MG63 (cell line): Measurements from ENCODE around the gene GPR89A. TPM values are rescaled to one million over a fixed set of nuclear protein-coding genes. Genes with fewer than 3 reads are reported as not detected.
"Not testable (repeated sequence)": the region's sequence is repeated elsewhere in the genome, so short reads cannot be mapped to it uniquely, and the experiment has no call there.

Experiments used
- DNase-seq: peaks from one replicate; pipeline ENCODE4 v3.0.0-alpha.2; 2020
- H3K27me3 ChIP-seq: fragments of 250-450 bp; sonication (Bioruptor Pico); 2 replicates; pipeline ENCODE4 v1.5.1; 2020; ENCODE audit warnings: mild to moderate bottlenecking, moderate library complexity
- H3K36me3 ChIP-seq: fragments of 250-450 bp; sonication (Bioruptor Pico); 2 replicates; pipeline ENCODE4 v1.5.1; 2020; ENCODE audit warnings: mild to moderate bottlenecking, moderate library complexity
- H3K4me3 ChIP-seq: fragments of 250-450 bp; sonication (Bioruptor Pico); 2 replicates; pipeline ENCODE4 v1.5.1; 2020; ENCODE audit warnings: mild to moderate bottlenecking, moderate library complexity
- H3K9me3 ChIP-seq: fragments of 250-450 bp; sonication (Bioruptor Pico); 2 replicates; pipeline ENCODE4 v1.5.1; 2020; ENCODE audit warnings: mild to moderate bottlenecking, moderate library complexity
- total RNA-seq: library from RNA; depleted of rRNA; stranded (reverse); fragments of >200 nt; shearing (Covaris generic); gene quantifications from 2 replicates; pipeline ENCODE4 v1.2.3, GENCODE V29; 2014; ENCODE audit warnings: low replicate concordance

The GPR89A gene
- total RNA-seq, 1 experiment from 2014 or later: 14.7 TPM

DNA sequence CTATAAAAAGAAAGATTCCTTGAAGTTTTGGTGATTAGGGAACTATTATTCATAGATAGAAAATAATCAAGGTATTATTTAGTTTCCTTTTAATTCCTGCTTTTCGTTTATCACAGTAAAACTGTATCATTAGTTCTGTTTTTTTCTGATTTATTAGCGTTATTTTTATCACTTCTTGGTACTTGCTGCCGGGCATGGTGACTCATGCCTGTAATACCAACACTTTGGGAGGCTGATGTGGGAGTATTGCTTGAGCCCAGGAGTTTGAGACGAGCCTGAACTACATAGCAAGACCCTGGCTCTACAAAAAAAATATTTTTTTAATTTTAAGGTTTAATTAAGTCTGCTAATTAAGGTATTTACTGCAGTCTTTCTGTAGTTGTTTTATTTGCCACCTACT lies 57.2 kb downstream of the GPR89A start:
- H3K9me3 ChIP-seq, H3K36me3 ChIP-seq, H3K27me3 ChIP-seq, DNase-seq, H3K4me3 ChIP-seq: not testable (repeated sequence)

DNA sequence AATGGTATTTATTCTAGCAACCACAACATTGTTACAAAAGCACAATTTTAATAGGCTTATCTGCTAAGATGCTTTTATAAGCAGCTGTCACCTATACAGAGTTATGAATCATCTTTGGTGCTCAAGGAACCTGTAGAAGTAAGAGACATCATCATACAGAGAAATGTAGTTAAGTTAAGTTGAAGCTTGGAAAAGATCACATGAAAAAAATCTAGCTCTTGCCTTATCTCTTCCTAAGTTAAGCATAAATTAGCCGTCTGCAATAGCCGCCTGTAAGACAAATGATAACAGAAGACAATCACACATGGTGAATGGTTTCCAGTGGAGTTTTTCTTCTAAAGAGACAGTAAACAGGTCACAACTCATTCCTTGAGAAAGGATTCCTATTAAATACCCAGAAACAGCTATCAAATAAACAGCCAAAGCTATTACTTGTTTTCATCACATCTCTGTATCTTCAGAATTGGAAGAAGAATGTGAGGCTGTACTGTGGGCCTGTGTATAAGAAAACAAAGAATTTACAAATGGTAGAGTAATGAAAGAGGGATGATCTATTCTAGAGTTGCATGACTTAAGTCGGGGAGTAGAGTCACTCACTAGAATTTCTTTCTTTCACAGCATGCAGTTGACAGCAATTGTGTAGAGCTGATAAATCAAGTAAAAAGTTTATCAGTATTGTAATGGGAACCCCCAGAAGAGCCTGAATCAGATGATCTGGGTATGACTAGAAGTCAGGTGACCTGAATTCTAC lies 63.4 kb downstream of the GPR89A start:
- not testable (repeated sequence) for DNase-seq, H3K27me3 ChIP-seq, H3K4me3 ChIP-seq, H3K36me3 ChIP-seq, H3K9me3 ChIP-seq

DNA sequence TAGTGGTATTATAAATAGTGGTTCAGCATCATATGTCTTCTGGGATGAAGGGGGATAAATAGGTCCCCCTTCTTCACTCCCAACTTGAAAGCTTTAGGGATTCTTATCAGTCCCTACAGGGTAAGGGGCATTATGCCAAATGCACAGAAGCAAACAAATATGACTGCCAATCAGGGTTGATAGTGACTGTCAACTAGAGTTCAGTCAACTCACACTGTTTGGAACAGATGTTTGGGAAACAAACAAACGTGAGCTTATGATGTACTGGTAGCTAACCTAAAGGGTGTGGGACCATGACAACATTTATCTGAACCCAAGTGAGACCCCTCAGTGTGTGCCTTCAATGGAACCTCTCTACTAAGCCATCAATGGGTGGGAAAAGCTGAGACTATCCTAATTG lies 65.4 kb downstream of the GPR89A start:
- H3K9me3 ChIP-seq, DNase-seq, H3K4me3 ChIP-seq: not testable (repeated sequence)

DNA sequence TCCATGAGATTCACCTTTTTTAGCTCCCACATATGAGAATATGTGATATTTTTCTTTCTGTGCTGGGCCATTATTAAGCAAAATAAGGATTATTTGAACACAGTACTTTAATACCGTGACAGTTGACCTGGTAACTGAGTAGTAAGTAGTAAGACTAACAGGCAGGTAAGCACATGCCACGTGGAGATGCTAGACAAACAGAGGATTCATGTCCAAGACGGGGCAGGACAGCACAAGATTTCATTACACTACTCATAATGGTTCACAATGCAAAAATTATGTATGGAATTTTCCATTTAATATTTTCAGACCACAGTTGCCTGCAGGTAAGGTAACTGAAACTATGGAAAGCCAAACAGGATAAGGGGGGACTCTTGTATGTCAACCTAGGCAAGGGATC lies 77.1 kb downstream of the GPR89A start:
- not testable (repeated sequence) for H3K9me3 ChIP-seq, H3K36me3 ChIP-seq, DNase-seq, H3K4me3 ChIP-seq, H3K27me3 ChIP-seq

More for the DNA sequence above, 65.4 kb downstream of the GPR89A start:
- not testable (repeated sequence) for H3K36me3 ChIP-seq, H3K27me3 ChIP-seq

DNA sequence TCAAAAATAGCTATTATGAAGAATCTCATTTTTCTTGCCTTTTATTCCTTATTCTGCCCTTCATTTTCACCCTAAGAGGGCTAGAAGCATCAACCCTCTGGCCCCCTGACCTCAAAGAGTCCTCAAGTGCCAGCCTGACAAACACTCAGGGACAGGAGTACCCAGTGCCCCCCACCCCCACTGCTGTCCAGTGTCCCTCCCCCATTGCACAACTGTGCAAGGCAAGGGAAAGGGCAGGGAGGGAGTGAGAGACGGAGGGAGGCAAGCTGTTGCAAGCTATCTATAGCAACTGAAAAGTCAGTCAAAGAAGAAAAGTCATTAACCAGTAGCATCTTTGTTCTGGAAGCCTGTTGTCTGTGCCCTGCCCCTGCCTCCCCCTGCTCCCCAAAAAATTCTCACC lies 78.3 kb downstream of the GPR89A start:
- not testable (repeated sequence) for DNase-seq

DNA sequence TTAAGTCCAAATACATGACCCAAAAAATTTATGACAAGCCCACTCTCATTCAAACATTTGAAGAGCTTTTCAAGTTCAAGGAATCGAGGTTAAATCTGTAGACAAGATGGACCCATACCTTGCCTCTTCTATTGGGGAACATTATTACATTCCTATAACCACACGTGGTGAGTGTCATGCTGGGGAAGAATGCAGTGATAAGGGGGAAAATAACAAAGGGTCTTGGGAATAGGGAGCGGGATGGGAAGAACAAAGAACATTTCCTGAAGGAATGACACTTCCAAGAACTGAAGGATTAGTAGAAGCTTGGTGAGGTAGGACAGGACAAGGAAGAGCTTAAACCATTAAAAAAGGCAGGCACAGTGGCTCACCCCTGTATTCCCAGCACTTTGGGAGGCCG lies 80.5 kb downstream of the GPR89A start:
- no peak for DNase-seq
- no peak overlapping the region for H3K4me3 ChIP-seq
- H3K36me3 ChIP-seq: no peaks in the 10 kb centered on the region
- H3K9me3 ChIP-seq: no peaks in the 10 kb centered on the region
- no peaks in the 10 kb centered on the region for H3K27me3 ChIP-seq

More for the DNA sequence above, 78.3 kb downstream of the GPR89A start:
- H3K9me3 ChIP-seq, H3K27me3 ChIP-seq, H3K4me3 ChIP-seq, H3K36me3 ChIP-seq: not testable (repeated sequence)

DNA sequence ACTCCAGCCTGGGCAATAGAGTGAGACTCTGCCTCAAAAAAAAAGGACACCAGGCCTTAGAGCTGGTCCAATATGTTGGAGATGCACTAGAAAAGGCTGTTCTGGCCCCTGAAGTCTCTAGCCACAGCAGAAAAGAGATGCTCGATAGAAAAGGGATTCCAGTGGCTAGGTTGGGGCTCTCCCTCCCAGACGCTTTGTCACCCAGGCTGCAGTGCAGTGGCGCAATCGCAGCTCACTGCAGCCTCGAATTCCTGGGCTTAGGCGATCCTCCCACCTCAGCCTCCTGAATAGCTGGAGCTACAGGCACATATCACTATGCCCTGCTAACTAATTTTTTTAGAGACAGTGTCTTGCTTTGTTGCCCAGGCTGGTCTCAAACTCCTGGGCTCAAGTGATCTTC lies 81.1 kb downstream of the GPR89A start:
- no peak overlapping the region for H3K4me3 ChIP-seq
- no peak for DNase-seq
- no peaks in the 10 kb centered on the region for H3K36me3 ChIP-seq
- H3K9me3 ChIP-seq: no peaks in the 10 kb centered on the region
- H3K27me3 ChIP-seq: no peaks in the 10 kb centered on the region

DNA sequence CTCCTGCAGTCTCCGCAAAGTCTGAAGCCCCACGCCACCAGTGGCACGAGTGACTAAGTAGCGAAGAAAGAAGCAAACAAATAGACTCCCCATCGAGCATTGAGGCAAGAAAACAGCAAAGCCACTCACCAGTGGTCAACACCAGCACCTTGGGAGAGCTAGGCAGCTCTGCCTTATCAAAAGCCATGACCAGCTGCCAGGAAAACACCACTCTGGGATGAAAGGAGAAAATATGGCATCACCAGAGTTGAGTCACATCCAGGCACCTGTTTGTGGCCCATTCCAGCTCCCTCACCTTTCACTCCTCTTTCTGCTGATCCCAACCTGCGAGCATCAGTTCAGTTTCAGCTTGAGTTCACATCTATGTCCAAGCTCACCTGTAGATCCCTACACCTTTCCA lies 82.1 kb downstream of the GPR89A start:
- no peak for DNase-seq
- no peak overlapping the region for H3K4me3 ChIP-seq
- H3K36me3 ChIP-seq: no peaks in the 10 kb centered on the region
- no peaks in the 10 kb centered on the region for H3K27me3 ChIP-seq
- no peaks in the 10 kb centered on the region for H3K9me3 ChIP-seq

DNA sequence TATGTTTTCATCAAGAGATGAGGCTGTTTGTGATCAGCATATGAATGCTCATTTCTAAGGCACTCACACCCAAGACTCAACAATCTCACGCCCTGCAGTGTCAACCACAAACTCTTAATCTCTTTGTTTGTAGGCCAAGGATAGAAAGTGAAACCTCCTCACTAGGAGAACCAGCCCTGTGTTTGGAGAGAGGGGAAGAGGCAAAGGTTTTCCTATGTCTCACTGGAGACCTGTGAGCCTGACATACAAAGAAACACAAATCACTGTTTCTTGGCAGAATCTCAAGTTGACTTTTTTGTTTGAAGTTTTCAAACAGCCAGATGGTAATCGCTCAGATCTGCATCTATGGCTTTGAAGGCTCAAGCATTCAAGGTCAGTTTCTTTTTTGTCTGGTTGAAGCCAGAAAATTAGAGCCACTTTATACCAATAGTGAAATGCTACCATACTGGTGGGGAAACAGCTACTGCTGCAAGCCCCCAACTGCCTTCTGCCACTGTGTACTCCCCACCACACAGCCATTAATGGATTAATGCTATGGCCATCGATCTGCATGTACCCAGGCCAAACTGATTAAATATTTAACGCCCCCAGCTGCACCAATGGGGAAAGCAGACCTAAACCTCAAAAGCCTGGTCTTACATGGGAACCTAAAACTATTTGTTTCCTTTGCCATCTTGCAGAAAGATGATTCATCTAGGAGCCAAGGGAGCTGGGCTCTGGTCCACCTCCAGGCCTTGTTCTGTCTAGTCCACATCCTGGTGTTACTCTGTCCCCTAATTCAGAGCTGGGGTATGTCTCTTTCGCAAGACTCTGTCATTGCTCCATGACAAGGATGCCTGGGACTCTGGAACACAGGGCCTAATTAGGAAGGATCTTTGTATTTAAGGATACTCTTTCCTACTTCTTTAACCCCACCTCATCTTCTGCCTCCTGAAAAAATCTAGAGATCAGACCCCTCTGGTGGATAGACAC lies 83.1 kb downstream of the GPR89A start:
- Histone ChIP-seq H3K9me3 (no peaks in the 10 kb centered on the region), H3K36me3 (no peaks in the 10 kb centered on the region), H3K4me3 (no peak overlapping the region), H3K27me3 (no peaks in the 10 kb centered on the region)
- peak; percentile 78 for DNase-seq

DNA sequence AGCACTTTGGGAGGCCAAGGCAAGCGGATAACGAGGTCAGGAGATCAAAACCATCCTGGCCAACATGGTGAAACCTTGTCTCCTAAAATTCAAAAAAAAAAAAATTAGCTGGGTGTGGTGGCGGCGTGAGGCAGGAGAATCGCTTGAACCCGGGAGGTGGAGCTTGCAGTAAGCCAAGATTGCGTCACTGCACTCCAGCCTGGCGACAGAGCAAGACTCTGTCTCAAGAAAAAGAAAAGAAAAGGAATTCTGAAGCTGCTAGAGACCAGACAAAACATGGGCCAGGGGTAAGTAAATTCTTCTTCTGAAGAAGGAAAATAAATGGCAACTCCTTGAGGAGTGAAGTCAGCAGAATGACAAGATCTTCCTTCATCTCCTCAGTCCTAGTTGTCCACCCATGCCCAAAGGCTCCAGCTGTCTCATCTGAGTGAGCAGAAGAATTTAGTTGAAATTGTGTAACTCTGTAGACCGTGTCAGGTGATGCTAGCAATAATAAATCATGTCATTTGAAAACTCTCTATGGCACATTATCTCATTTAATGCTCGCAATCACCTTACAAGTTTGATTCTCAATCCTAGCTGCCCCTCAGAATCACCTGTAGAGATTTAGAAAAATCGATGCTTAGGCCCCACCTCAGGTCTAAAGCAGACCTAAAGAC lies 85.1 kb downstream of the GPR89A start:
- H3K27me3 ChIP-seq: no peaks in the 10 kb centered on the region
- no peak for DNase-seq
- H3K9me3 ChIP-seq: no peaks in the 10 kb centered on the region
- no peak overlapping the region for H3K4me3 ChIP-seq
- H3K36me3 ChIP-seq: no peaks in the 10 kb centered on the region

DNA sequence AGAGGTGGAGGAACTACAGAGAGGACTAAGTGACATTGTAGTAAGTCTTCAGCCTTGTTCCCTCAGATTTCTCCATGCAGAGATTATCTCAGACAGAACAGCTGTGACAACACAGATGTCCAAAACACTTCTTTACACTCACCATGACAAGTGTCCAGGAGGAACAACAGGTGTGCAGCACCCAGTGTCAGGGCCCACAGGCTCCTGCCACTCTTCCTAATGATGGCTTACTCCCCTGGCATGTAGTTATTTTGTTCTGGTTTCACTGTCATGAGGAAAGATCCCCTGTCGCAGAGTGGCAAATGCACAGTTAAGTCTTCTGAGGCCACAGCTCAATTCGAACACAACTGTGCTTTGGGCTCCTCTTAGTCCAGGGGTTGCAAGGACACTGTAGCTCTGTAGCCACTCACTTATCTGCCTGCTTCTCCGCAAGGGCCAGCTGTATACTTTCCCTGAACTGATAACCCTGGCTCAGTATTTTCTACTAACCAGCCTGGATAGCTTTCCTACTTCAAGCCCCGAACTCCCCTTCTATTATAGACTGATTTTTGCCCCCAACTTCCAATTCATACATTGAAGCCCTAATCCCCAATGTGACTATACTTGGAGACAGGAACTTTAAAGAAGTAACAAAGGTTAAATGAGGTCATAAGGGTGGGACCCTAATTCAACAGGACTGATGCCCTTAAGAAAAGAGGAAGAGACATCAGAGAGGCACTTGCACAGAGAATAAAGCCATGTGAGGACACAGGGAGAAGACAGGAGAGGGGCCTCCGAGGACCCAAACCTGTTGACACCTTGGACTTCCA lies 88.2 kb downstream of the GPR89A start:
- no peaks in the 10 kb centered on the region for H3K9me3 ChIP-seq
- no peaks in the 10 kb centered on the region for H3K36me3 ChIP-seq
- DNase-seq: no peak
- H3K27me3 ChIP-seq: no peaks in the 10 kb centered on the region
- no peak overlapping the region for H3K4me3 ChIP-seq

DNA sequence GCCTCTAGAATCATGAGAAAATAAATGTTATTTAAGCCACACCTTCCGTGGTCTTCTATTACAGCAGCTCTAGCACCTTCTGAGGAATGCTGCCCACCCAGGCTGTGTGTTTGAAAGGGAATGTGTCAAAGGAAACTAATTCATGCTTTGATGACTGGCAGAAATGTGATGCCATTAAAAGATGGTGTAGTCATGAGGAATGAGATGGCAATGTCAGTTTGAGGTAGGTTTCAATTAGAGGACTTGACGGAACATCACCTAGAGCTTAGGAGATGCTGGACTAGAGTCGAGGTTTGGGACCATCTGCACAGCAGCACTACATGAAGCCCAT lies 88.8 kb downstream of the GPR89A start:
- DNase-seq: no peak
- Histone ChIP-seq H3K4me3 (no peak overlapping the region), H3K36me3 (no peaks in the 10 kb centered on the region), H3K27me3 (no peaks in the 10 kb centered on the region), H3K9me3 (no peaks in the 10 kb centered on the region)

DNA sequence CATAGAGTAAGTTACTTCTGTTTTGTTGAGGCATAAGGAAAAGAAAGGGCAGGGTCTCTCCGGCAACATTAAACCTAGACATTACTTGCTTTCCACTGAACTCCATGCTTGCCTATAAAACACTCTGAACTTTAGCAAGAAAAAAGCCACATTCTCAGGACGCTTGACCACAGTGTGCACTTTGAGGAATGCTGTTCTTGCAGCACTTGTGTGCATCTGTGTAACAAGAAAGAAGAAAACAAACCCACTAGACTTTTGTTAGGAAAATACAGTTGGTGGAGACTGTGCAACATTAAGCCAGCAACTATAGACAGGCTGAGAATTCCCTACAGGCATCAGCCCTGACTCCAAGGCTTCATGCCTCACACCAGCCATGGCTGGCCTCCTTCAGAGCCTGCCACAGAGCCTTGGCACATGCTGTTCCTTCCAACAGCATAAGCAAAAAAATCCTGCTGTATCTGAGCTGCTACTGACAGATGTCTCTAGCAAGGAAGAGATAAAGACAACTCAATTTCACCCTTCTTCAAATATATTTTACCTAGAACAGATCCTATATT lies 93.6 kb downstream of the GPR89A start:
- no peaks in the 10 kb centered on the region for H3K27me3 ChIP-seq
- H3K36me3 ChIP-seq: no peaks in the 10 kb centered on the region
- no peak overlapping the region for H3K4me3 ChIP-seq
- no peak for DNase-seq
- no peaks in the 10 kb centered on the region for H3K9me3 ChIP-seq

DNA sequence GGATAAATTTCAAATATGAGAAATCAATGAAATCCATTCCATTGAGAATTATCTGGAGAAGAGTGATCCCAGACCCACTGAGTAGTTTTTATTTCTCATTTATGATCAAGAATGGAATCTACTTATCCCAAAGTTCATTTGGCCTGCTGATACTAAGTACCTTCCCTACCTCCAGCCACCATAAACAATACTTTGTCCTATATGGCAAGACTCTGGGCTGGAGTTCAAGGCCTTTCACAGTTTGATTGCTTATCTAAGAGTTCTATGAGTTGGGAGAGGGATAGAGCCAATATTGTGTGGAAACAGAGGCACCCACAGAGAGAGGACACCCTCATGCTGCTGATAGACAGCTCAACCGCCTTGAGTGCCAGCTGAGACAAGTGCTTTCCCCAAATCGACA lies 94.3 kb downstream of the GPR89A start:
- no peaks in the 10 kb centered on the region for H3K36me3 ChIP-seq
- no peak overlapping the region for H3K4me3 ChIP-seq
- H3K27me3 ChIP-seq: no peaks in the 10 kb centered on the region
- no peak for DNase-seq
- no peaks in the 10 kb centered on the region for H3K9me3 ChIP-seq

DNA sequence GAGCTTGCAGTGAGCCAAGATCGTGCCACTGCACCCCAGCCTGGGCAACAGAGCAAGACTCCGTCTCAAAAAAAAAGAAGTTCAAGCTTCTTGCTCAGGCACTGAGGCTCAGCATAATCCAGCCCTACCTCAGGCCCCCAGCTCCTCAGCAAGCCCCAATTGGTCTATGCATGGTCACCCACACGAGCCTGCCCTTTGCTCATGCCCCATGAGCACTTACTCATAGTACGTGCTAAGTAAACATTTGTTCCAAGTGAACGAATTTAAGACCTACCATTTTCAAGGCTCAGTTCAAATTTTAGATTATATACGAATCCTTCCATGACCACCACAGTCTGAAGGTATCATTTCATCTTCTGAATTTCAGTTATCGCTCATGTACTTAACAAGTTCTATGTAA lies 95.0 kb downstream of the GPR89A start:
- H3K9me3 ChIP-seq: no peaks in the 10 kb centered on the region
- DNase-seq: no peak
- no peak overlapping the region for H3K4me3 ChIP-seq
- no peaks in the 10 kb centered on the region for H3K27me3 ChIP-seq
- no peaks in the 10 kb centered on the region for H3K36me3 ChIP-seq

DNA sequence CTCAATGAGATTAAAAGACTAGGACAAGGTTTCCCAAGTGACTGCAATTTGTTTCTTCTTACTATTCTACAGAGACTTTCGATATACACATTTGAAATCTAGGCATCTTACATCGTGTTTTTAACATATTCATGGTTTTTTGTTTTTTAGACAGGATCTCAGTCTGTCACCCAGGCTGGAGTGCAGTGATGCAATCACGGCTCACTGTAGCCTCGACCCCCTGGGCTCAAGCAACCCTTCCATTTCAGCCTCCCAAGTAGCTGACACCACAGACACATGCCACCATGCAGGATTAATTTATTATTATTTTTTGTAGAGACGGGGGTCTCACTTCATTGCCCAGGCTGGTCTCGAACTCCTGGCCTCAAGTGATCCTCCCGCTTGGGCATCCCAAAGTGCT lies 97.8 kb downstream of the GPR89A start:
- H3K27me3 ChIP-seq: no peaks in the 10 kb centered on the region
- H3K9me3 ChIP-seq: no peaks in the 10 kb centered on the region
- no peaks in the 10 kb centered on the region for H3K36me3 ChIP-seq
- no peak overlapping the region for H3K4me3 ChIP-seq
- no peak for DNase-seq
